GM19455 (cell line): ENCODE results near the gene MPPE1.

Experiments used
- ATAC-seq: cut with Tn5 transposase; IDR thresholded peaks from one replicate; pipeline ENCODE4 v1.9.1; 2021; ENCODE audit not compliant: unreplicated experiment

MPPE1 gene

DNA sequence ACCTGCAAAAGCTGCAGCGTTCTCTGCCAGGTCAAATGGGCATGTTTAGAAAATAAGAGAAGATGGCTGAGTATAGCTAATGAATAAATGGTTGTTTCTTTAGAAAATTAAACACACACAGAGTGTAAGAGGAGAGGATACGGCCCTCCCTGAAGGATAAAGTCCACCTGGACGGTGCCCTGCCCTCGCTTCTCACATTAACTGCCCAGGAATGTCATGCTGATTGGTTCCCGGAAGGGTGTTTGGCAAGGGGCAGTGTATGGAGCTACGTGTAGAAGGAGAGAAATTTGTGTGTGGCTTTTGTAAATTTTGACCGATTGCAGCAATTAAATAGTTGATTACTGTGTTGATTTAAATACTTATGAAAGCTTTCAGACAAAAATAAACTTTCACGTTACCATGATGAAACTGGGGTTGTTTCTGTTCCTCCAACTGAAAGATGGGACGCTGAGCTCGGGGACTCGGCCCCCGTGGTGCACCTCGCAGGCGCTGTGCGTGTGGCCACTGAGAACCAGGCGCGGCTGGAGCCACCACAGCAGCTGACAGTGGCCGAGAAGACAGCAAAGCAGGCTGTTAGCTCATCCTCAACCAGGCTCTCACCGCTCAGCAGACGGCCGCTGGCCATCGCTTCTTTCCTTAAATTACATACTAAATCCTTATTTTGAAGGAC is 22.7 kb downstream of the MPPE1 start:
- ATAC-seq: no peak

DNA sequence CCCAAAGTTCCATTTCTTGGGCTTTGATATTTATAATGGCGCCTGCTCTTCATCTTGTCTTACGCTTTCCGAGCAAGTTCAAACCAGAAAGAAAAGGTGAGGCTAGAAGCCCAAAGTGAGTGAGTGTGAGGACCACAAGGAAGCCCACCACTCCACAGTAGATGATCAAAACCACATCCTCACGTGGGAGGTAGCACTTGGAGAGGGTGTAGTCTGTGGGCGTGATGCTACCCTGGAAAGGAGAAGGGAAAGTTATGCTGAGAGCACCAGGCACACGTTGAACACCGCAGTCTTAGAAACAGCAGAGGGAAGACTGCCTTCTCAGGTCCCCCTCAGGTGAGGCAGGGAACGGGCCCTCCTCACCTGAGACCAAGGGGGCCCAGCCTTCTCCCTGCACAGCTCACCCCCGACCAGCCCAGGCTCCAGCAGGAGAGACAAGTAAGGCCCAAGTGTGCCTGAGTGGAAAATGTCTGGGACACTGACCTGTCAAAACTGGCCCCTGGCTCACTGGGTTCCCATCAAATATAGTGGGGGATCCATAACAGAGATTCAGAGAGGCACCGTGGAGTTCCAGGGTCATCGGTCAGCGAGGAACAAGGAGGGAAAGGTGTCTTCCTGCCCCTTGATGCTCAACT is 23.6 kb downstream of the MPPE1 start:
- no peak for ATAC-seq

DNA sequence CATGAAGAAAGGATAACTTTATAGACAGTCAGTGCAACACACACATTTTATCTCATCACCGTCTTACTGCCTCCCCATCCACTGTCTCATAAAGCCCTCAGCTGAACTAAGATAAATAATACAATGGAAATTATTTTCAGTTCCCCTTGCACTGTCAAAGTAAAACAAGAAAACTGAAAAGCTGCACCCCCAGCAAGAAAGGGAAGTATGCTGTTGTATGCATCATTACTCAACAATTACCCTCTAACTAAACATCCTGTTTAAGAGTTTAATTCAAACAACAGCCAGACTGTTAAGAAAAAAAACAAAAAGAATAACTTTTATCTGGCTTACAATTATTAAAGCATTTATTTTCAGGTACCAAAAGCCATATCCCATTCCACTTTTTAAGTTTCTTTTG is 25.0 kb downstream of the MPPE1 start:
- ATAC-seq: no peak

DNA sequence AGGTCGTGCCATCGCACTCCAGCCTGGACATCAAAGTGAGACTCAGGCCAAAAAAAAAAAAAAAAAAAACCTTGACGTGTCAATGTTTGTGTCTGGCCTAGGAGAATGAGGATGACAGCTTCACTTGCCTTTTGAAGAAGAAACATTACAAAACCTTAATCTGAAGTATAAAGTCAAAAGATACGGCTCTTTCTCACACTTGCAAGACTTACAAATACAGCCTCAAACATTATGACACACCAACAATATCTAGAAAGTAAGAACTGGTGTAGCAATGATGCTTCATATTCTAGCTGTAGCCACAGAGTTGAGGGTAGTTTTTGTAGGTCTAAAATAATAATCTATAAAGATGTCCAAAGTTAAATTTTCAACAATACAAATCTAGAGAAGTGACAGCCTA is 25.5 kb downstream of the MPPE1 start:
- ATAC-seq: no peak

DNA sequence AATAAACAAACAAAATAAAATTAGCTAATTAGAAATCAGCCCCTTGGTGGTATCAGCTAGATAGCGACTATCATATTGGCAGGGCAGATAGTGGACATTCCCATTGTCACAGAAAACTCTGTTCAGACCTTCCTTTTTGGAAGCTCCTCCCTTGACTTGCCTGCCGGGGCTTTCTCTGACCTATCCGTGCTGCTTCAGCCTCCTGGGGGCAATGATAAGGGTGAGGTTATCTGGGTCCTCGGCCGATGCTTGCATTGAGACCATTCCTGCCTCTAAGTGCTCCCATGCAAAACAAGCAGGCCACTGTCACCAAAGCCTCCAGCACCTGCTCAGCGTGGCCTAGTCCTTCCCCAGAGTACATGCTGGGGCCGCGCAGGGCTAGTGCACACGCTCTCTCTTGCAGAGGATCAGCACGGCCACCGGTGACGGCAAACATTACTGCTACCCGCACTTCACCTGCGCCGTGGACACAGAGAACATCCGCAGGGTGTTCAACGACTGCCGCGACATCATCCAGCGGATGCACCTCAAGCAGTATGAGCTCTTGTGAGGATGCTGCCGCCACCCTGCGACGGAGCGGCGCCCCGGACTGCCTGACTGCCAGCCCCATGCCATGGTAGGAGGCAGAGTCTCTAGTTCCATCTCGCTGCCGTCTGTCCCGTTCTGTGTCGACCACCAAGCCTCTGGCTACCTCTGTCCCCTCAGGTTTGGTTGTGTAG is 27.4 kb downstream of the MPPE1 start:
- no peak for ATAC-seq

DNA sequence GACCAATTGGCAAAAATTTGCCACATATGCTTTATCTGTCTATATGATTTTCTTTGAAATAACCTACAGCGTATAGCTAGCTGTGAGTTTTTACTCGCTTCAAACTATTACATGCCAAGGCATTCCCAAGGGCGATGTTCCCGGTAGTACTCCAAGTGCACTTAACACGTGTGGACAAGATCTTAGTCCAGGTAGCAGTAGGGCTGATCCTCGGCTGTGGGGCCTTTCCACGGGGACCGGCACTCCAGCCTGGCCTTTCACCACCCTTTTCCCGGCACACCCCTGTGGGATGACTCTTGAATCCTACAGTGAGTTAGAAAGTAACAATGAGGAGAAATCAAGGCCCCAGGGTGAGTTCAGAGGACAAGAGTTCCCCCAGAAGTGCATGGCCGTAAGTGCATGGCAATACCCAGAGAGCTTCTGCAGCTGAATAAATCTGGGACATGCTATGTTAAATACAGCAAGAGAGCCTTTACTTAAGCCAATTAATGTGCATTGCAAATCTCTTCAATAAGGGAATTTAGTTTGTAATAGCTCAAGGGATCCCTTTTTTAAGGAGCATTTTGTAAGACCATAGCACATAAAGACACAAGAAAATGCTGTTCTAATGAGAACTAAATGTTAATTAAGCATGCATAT is 30.5 kb downstream of the MPPE1 start:
- no peak for ATAC-seq

- no peak for ATAC-seq
Observed at GRCh38 chr18:11874676-11875075, 33.4 kb downstream of the MPPE1 start.

DNA sequence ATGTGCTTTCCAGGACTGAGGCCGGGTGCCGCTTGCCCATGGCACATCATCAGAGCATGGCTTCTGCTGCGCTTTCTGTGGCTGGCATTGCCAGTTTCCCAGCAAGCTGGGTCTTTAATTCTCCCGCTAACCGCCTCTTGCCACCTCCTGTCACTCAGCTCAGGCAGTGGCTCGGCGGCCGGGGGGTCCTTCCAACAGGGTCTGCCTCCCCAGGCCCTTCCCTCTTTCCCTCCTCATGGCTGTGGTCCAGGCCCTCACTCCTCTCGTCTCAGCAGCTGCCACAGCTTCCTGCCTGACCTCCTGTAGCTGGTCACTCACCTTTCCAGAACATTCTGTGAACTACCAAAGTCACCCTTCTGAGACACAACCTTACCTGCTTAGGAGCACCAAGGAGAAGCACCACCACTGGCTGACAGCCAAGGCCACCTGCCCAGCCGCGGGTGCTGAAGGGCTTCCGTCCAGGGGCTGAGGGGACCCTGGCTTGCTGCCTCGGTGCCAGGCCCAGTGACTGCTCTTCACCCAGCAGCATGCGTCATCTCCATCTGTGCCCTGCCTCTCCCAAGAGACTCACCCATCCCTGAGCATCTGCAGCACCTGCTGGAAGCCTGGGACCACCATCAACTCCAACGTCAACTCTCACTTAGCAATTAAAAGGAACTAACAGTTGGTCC is 34.3 kb downstream of the MPPE1 start:
- no peak for ATAC-seq

DNA sequence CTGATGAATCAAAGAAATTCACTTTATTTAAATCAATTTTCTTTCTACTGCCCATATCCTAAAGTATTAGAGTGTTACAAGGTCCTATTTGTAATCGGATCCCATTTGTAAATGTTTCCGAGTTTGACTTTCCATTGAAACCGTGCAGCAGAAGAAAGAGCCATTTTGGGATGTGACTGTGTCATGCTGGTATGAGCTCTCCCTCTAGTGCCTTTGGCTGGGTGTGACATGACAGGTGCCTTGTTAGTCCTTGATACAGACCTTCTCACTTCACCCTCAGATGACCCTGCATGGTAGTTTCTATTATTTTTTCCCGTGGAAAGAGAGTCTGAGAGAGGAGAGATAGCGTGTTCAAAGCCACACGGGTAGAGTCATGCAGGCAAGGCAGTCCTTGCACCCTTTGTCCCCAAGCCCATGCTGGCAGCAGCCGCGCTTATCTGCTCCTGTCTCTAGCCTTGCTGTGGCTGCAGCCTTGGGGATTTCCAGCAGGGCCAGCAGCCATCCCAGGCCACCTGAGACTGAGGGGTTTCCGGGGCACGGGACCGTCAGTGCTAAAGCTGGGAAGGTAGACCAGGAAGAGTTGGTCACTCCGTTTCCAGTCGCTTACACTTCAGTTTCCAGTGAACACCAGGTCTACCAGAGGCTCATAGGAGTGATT is 35.5 kb downstream of the MPPE1 start:
- no peak for ATAC-seq

DNA sequence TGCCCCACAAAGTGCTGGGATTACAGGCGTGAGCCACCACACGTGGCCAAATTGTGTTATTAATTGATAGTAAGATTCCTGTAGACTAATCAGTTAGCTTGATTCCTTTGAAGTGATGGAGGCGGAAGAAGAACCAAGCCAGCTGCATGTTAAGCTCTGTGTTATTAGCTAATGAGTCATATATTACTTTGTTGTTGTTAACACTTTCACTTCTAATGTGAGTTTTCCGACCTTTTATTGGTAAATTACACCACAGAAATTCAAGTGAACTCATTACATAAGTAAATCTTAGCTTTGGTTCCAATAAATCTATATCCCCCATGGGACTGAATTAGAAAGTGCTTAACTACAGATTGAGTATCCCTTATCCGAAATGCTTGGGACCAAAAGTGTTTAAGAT is 36.6 kb downstream of the MPPE1 start:
- ATAC-seq: no peak

DNA sequence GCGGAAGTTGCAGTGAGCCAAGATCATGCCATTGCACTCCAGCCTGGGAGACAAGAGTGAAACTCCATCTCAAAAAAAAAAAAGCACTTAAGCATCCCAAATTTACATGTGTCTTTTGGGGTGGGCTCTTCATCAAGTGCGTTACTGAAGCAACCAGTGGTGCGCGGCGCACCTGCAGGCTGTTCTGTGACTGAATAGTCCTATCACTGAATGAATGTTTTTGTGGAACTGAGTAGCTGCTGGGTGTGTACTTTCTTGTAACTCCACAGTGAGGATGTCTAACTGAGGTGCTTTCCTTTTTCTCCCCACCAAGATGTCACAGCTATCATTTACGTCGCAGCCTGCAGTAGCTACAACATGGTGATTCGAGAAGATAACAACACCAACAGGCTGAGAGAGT is 39.9 kb downstream of the MPPE1 start:
- ATAC-seq: no peak

DNA sequence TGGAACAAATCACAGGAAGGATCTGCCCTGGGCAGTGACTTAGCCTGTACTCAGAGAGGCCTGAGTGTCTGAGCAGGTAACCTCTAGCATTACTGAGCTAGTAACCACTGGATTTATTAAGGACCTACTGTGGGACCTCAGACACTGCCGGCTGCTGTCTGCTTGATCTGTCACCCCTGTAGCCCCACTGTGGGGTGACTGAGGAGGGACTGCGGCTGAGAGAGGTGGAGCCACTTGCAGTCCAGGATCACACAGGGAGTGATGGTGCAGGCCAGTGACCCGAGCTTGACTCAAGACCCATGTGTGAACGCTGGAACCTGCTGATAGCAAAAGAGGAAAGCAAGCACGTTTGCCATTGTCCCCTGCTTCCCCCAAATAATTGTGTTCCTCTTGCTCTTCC is 41.4 kb downstream of the MPPE1 start:
- ATAC-seq: no peak

DNA sequence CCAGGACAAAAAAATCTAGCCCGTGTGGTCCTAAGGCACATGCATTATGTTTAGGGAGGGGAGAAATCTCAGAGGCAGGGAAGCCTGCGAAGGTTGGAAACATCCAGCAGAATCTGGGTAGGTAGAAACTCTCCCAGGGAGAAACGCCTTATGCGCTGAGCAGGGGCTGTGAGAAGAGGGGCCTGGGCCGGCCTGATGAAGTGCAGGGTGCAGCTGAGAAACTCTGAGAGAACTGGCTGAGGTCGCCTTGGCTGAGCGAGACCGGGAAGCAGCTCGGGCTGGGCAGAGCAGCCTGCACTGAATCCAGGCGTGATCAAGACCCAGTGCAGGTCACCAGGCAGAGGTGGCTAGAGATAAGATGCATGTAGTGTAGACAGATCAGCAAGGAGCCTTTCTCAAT is 41.8 kb downstream of the MPPE1 start:
- ATAC-seq: no peak

GRCh38 chr18:11865071-11865470 is 43.0 kb downstream of the MPPE1 start:
- no peak for ATAC-seq

DNA sequence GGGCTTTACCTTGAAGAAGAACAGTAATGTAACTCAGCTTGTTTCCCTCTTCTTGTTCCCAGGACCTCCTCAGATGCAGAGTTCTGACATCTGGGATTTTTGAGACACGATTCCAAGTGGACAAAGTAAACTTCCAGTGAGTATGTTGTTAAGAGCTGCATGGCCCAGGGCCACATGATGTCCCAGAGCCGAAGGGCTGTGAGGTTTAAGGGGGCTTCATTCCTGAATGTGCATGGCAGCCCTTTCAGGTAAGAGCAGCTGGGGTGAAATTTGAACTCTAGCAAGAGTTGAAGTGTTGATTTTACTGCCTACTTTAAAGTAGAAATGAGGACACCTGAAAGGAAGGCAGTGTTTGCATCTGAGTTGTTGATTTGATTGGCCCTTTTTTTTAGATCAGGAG is 43.6 kb downstream of the MPPE1 start:
- ATAC-seq: no peak

- ATAC-seq: no peak
Observed at GRCh38 chr18:11862468-11863137, 45.5 kb downstream of the MPPE1 start.

DNA sequence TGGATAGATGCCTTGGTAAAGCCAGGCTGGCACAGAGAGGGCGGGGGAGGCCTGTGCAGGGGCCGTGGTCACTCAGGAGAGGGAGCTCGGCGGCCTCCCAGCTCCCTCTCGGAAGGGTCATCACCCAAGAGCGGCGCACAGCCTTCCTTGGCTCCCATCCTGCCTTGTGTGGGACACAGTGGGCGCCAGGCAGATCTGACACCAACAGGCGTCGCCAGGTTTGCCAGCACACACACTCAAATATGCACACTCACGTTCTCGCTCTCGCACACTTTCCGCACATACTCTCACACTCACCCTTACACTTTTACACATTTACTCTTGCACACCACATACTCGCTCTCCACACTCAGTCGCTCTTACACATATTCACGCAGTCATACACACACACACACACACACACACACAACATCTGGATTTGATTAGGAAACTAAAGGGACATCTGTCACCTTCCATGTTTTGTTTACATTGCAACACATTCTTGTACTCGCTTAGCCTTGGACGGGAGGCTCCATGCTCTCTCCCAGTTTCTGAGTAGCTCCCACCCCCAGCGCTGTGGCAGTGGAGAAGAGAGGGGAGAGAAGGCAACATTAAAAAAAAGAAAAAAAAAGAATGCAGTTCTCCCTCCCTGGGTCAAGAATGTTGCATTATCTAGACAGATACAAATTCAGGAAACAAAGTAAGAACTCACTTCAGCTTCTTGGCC is 46.4 kb downstream of the MPPE1 start:
- ATAC-seq: no peak

DNA sequence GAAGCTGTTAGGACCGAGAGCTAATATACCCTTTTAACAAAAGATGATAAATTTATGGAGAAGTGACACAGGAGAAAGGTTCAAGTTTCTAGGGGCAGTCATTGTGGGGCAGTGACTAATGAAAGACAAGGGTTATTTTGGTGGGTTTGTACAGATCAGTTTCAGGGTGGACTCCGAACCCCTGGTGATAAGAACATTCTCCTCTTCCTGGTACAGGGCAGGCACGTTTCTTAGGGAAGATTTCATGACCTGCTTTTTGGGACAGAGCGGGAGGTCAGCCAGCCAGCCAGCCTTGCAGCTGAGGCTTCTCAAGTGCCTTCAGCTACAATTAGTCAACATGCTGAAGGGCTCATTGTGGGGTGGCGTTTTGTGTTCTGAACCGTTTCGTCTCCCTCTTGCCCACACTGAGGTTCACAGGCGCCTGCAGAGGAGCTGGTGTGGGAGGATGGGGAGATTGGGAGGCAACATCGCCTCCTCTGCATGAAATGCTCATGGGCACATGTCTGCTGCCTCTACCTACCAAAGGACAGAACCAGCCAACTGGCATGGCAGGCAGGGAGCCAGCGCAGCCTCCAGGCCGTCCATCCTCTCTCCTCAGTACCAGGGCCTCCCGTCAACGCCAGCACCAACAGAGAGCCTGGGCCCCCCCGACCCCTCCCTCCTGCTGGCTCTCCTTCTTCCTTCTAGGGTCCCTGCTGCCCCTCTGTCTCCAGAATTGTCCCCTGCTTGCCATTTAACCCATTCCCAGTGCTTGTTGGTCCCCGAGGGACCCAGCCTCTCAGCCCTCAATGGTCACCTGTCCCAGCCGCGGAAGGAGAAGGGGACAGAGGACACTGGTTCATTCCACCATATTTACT is 47.3 kb downstream of the MPPE1 start:
- no peak for ATAC-seq

DNA sequence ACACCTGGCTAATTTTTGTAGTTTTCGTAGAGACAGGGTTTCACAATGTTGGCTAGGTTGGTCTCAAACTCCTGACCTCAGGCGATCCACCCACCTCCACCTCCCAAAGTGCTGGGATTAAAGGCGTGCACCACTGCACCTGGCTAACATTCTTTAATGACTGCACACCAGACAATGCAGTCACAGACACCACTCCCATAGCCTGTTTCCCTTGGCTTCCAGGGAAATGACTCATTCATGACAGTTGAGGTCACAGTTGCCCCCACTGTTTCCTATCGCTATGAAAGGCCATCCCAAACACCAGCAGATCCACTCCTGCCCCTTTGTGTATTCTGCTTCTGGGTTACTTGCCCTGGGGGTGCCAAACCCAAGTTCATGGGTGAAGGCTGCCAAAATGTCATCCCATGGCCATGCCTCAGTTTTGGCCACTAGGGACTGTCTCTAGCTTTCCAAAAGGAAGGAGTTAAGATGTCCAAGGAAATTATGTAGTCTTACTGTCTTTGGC is 48.2 kb downstream of the MPPE1 start:
- no peak for ATAC-seq
